Measurements from ENCODE around the gene RFPL1.

Gene RFPL1

DNA sequence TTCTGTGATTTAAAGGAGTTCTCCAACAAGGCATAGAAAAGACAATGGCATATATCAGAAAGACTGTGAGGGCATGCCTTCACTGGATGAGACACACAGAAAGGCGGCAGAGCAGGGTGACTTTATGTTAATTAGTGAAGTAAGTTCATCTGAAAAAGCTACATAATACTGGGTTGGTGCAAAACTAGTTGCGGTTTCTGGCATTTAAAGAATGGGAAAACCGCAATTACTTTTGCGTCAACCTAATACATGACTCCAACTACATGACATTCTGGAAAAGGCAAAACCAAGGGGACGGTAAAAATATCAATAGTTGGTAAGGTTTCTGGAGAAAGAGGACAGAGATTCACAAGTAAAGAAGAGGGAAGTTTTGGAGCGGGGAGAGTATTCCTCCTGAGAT, 5.1 kb downstream of the RFPL1 start:
- no peak for DNase-seq (ENCODE audit: low spot score)

DNA sequence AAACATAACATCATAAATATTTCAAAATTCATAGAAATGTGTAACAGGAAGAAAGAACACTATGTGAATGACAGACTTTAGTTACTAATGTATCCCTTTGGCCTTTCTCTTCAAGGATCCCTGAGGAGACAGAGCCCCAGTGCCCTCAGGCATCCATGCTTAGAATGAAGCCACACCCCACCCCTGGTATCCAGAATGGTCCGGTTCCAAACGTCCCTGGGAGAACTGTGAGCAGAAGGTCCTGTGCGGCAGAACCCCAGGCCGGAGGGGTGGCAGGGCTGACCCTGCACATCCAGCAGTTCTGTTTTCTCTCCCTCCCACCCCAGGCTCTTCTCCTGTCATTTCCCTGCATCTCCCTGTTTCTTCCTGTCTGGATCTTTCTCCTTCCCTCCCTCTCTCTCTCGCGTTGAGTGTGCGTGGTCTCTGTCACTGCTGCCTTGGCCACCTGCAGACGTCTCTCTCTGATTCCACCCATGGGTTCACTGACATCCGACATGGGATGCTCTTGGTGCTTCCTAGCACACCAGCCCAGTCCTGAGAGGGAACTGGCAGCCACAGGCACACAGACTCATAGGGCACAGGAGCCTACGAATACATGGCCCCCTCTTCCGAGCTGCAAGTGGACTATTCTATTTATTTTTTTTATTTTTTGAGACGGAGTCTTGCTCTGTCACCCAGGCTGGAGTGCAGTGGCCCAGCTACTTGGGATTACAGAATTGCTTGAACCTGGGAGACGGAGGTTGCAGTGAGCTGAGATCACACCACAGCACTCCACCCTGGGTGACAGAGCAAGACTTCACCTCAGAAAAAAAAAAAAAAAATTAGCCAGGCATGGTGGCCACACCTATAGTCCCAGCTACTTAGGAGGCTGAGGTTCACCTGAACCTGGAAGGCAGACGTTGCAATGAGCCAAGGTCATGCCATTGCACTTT, 5.7 kb downstream of the RFPL1 start:
- no peak for DNase-seq (ENCODE audit: low spot score)

DNA sequence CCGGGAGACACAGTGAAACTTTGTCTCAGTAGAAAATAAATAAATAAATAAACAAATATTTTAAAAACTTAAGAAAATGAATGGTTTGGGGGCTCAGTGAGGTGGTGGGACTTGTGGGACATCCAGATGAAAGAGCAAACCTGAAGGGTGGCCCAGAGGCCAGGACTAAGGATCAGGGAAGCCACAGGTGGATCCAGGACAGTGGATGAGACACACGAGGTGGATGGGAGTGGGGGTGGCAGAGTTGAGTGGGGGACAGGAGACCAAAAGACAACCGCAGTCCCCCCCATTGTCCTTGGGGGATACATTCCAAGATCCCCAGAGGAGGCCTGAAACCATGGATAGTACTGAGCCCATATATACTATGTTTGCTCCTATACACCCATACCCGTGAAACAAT, 7.1 kb downstream of the RFPL1 start:
- no peak for DNase-seq (ENCODE audit: low spot score)

DNA sequence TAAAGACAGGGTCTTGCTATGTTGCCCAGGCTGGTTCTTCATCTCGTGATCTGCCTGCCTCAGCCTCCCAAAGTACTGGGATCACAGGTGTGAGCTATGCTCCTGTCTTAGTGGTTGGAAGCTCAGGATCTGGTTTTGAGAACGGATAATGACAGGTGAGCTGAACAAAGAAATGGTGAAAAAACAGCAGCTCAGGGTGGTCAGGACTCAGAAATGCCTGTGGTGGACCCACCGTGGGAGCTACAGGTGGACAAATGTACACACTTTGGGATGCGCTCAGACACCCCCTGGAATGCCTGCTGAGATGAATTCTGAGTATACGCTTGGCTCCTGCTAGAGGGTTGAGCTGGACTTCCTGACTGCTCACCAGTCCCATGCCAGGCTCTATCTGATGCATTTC, 9.5 kb downstream of the RFPL1 start:
- DNase-seq (ENCODE audit: low spot score) = no peak

DNA sequence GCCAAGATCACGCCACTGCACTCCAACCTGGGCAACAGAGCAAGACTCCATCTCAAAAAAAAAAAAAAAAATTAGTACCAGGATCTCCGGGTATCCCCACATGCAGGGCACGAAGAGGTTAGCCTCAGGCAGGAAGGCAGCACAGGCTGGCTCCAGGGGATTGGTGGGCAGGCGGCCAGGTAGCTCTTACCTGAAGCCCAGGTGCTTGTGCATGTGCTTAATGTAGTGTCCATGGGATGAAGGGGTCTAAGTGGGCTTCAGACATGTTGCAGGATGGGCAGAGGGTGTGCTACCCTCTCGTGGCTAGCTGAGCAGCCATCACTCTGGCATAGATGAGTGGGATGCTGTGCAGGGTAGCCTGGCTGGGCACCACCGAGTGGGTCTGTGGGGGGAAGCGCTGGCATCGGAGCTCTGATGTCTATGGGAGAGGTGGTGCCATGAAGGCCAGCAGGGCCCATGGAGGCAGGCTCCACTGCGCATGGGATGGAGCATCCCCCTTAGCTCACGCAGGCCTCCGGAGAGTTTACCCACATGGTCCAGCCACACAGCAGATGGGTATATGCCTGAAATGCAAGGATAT, 11.0 kb downstream of the RFPL1 start:
- DNase-seq (ENCODE audit: low spot score) = no peak

DNA sequence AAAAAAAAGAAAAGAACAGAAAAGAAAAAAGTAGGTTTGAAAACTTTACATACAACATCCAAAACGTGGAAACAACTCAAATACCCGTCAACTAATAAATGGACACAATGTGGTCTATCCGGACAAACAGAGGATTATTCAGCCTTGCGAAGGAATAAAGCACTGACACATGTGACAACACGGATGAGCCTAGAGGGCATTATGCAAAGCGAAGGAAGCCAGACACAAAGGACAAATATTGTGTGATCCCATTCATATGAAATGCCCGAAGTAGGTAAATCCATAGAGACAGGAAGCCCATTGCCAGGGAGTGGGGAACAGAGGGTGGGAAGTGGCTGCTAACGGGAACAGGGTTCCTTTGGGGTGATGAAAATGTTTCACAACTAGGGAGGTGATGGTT, 11.8 kb downstream of the RFPL1 start:
- no peak for DNase-seq (ENCODE audit: low spot score)

DNA sequence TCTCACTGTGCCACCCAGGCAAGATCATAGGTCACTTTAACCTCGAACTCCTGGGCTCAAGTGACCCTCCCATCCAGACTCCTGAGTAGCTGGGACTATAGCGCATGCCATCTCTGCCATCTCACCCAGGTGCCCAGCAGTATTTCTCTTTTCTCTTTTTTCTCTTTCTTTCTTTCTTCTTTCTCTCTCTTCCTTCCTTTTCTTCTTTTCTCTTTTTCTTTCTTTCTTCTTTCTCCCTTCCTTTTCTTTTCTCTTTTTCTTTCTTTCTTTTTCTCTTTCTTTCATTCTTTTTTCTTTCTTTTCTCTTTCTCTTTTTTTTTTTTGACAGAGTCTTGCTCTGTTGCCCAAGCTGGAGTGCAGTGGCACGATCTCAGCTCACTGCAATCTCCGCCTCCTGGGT, 13.5 kb downstream of the RFPL1 start:
- DNase-seq (ENCODE audit: low spot score) = no peak

DNA sequence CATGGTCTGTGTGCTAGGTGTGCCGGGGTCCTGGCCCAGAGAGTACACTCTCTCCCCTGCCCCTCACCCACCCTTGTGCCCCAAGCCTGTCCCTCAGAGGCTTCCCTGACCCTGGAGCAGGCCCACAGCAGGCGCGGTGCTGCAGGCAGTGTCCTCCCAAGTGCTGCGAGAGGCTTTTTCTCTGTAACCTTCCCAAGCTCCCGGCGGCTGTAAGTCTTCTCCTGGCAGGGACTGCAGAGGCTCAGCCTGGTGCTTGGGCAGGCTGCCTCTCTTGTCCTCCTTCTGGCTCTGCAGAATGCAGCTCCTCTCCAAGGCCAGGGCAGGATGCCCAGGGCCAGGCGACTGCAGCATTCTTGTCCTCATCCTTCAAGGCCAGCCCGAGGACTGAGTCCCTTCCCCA, 15.9 kb downstream of the RFPL1 start:
- DNase-seq (ENCODE audit: low spot score) = no peak

DNA sequence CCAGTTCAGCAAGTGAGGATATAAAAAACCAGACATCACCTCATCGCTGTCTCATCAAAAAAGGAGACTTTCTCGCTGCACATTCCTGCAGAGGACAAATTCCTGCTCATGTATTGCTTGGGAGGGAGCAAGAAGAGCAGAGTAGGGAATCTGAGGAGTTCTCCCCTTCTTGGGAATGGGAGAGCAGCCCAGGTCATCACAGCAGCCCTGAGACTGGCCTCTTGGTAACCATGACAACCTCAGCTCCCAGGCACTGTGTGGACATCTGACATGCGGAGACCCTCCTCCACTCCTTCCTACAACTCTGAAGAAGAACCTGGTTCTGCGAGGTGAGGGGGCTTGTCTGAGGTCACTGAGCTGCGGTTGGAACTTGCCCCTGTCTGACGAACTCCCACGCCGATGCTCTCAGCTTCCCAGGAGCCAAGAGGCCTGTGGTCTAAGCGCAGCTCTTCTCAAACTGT, 17.9 kb downstream of the RFPL1 start:
- DNase-seq (ENCODE audit: low spot score) = no peak

DNA sequence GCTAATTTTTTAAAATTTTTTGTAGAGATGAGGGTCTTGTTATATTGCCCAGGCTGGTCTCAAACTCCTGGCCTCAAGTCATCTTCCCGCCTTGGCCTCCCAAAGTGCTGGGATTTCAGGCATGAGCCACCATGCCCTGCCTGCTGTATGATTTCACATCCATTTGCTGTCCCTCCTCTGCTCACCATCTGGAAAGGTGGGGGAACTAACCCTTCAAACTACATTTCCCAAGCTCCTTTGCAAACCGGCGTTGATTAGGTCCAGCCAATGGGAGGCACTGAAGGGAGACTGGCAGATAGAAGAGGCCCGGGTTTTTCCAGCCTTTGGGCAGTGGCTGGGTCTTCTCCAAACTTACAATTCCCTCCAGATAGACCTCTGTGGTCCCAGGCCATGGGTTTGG, 19.3 kb downstream of the RFPL1 start:
- no peak for DNase-seq (ENCODE audit: low spot score)

DNA sequence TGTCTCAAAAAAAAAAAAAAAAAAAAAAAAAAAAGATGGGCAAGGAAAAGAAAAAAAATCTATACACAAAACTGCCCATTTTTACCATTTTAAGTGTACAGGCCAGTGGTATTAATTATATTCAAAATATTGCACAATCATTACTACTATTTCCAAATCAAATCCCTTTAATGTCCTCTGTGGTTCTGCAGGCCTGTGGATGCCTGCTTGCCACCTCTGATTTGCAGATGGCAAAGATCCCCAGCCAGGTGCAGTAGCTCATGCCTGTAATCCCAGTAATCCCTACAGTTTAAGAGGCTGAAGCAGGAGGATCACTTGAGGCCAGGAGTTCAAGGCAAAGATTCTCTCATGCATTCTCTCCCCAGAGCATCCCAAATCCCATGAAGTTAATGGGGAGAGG, 20.2 kb downstream of the RFPL1 start:
- DNase-seq (ENCODE audit: low spot score) = no peak

DNA sequence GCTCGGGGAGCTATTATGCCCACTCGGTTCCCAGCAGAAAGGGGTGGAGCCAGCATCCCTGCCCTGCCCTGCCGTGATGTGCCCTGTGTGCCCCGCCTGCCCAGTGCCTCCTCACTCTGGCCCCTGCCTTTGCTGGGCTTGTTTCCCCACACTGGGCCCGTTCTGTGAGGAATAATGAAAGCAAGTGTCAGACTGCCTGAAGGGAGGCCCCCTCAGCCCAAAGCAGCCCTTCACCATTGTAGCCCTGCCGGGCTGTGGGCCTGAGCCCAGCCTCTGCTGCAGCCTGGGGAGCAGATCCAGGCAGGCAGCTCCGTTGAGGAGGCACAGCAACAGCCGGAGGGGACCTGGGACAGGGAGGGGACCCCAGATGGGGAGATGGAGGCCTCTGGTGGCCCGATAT, 21.4 kb downstream of the RFPL1 start:
- no peak for DNase-seq (ENCODE audit: low spot score)

DNA sequence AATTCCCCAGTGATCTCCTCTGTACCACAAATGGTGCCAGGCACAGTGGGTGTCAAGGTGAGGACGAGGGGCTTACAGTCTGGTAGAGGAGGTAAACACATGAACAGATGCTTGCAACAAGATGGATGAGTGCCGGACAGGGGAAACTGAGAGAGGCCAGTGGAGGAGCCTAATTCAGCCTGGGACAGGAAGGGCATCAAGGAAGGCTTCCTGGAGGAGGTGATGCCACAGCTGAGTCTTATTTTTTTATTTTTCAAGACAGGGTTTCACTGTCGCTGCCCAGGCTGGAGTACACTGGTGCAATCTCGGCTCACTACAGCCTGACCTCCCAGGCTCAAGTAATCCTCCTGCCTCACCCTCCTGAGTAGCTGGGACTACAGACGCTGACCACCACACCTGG, 22.9 kb downstream of the RFPL1 start:
- no peak for DNase-seq (ENCODE audit: low spot score)

DNA sequence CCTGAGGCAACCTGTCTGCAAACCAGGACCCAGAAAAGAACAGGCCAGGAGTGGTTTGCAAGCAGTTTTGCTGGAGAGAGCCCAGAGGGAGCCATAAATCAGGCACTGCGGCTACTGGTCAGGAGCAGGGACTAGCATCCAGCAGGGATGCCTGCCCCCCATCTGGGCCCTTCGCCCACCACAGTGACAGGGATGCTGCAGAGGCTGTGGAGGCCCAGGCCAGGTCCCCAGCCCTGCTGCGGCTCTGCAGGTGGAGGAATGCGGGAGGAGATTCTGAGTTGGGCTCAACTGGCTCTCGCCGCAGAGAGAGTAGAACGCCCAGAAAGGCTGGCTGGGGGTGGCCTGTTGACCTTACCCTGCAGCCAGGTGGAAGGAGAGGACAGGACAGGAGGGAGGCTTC, 25.2 kb downstream of the RFPL1 start:
- DNase-seq (ENCODE audit: low spot score) = no peak

DNA sequence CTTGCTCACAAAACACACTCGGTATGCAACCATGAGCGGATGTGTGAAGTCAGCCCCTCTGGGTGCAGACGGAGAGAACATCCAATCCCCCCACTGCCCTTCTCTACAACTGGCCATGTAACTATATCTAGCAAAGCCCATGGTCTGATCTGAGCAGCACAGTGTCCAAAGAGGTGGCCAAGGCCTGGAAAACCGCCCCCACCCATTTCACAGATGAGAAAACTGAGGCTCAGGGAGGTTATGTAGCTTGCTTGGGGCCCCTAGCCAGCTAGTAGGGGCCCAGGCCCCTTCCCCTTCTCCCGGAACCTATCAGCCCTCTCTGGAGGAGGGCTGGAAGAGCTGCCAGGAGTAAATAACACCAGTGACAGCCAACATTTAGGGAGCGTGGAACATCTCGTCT, 26.2 kb downstream of the RFPL1 start:
- DNase-seq (ENCODE audit: low spot score) = no peak

DNA sequence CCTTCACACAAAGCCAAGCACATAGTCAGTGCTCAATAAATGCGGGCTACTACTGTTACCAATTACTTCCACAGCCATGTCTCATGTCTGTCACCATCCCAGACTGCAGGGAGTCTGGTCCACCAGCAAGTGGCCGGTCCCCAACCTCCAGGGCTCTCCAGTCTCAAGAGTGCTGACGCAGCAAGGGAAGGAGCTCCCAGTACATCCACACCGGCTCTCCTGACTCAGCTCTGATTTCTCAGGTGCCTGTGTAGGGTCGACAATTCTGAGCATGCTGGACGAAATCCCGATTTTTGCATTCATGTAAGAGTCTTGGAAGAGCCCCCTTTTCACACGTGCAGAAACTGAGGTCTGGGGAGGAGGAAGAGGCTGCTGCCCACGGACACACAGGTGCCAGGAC, 31.4 kb downstream of the RFPL1 start:
- DNase-seq (ENCODE audit: low spot score) = no peak

DNA sequence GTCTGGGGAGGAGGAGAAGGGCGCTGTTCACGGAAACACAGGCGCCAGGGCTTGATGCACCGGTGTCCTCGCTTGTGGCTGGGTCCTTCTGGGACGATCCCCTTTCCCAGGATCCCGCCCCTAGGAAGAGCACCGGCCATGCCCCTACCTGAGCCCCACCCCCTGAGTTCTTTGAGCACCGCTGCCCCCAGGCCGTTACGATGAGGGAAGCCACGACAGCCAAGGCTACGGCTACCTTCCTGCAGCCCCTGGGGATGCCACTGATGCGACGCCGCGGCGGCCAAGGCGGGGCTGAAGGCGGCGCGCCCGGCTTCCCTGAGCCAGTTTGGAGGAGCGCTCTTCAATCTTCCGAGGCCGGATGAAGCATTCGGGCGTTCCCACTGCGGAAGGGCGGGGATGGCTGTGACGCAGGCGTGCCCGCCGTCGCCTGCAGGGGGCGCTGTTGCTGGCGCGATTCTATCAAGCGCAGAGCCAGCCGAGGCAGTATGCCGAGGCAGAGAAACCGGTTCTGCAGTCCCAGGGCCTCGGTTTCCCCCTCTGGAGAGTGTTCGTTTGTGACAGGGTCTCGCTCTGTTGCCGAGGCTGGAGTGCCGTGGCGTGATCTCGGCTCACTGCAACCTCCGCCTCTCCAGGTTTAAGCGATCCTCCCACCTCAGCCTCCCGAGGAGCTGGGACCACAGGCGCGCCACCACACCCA, 31.9 kb downstream of the RFPL1 start:
- peak; percentile 57 for DNase-seq (ENCODE audit: low spot score)

DNA sequence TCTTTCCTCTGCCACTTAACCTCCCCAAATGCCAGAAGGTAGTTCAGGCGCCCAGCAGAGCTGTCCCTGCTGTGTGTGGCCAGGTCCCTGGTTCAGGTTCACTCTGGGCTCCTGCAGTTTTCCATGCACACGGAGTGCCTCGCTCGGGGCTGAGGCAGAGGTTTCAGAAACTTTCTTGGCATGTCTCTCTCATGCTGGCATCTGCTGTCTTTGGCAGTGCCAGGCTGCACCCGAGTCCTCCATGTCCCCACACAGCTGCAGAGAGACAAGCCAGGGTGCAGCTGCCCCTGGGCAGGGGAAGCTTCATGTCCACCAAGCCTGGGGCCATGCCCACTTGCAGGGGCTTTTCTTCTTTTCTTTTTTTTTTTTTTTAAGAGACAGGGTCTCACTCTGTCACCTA, 34.6 kb downstream of the RFPL1 start:
- DNase-seq (ENCODE audit: low spot score) = no peak

DNA sequence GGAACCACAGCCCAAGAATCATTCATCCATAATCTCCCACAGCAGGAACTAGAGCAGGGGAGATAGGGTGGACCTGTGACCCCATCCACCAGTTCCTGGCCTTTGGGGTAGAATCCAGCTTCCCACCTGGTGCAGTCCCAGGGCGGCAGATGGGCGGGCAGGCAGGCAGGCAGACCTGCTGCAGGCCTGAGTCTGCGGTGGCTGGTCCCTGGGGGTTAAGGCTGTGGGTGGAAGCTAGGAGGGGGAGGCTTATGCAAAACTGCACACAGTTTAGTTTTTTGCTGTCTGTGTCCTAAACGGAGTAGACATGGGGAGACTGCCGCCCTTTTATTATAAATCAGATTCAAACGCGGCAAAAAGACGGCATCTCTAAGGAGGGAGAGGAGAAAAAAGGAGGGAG, 37.2 kb downstream of the RFPL1 start:
- DNase-seq (ENCODE audit: low spot score) = no peak

DNA sequence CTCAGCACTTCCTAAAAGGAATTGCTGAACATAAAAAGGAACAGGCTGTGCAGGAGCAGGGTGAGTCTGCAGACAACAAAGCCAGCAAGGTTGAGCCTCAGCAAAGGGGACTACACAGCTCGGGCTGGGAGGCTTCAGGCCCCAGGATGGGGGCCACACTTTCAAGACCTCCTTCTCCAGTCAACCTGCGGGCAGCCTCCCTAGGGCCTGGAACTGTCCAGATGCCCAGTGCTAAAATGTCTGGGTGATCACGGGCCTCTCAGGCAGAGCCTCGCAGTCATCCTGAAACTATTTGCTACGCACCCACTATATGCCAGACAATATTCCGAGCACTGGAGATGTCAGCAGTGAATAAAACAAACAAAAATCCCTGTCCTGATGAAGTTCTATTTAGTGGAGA, 37.7 kb downstream of the RFPL1 start:
- no peak for DNase-seq (ENCODE audit: low spot score)

DNA sequence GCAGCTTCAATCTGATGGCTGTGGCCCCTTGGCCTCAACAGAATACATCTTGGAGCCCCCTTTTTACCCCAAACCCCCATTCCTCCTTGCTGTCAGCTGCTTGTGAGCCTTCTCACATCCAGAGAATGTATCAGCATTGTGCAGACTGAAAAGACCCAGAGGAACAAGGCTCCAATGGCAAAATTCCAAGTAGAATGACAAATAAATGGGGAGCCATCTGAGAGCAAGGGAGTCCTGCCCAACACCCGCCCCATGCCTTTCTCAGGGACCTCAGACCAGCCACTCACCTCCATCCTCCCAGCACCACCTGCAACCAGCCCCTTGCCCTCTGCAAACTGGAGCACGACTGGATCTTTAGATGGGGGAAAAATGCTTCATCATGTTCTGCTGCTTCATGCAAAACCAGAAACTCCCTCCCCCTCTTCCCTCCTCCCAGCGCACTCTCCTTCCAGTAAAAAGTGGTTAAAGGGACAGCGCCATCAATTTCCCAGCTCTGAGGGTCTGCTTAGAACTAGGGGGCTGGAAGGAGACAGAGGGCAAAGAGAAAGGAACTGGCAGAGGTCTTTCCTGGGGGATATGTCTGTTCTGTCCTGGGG, 39.4 kb downstream of the RFPL1 start:
- no peak for DNase-seq (ENCODE audit: low spot score)

DNA sequence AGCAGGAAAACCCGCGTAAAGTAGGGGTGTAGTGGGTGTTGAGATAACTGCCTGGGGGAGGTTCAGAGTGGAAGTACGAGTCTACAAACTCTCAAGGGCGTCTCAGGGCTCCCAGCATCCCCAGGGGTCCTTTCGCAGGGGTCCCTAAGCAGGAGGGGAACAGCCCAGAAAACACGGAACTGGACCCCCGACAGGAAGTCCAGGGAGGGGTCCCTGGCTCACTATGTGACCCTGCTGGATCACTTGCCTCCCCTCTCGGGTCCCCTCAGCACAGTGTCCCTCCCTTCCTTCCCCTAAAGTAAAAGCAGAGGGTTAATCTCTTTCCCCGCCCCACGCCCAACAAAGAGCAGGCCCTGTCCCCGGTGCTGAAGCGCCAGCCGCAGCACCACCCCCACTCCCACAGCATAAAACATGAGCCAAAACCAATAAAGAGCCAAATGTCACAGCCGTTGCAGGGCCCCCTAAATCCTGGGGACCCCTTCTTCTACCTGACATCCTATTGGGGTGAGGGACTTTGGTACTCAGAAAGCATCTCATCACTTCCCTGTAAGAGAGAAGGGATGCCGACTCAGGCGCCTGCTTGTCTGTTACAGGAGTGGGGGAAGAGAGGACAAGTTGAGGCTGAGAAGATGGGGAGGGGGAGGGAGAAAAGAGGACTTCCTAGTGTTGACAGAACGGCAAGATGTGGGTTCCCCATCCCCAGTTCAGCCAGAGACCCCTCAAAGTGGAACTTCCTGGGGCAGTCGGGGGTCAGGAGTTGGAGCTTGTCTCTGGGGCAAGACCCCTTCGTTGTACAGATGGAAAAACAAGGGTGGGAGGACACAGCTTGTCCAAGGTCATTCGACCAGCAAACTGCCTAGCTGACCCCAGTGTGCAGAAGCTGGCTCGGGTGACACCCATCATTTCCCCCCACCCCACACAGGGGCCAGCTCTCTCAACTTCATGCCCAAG, 40.2 kb downstream of the RFPL1 start:
- no peak for DNase-seq (ENCODE audit: low spot score)

All from CD4-positive, alpha-beta T cell treated with Interleukin-15 for 4 hours (primary cell).